PC-3 (cell line): ENCODE results near the gene ENG. TPM values are rescaled to one million over a fixed set of nuclear protein-coding genes. Genes with fewer than 3 reads are reported as not detected.

Experiments
- ATAC-seq: fragments of 200-7000 bp; cut with Tn5 transposase; 2 replicates; pipeline ENCODE4 v1.9.1; 2020; ENCODE audit warnings: mild to moderate bottlenecking, moderate library complexity
- BruUV-seq: library from RNA; stranded (reverse); fragments of 400-500 nt; replicated peaks from 2 replicates; lab custom pipeline; 2021; lab: Mats Ljungman, UMichigan
- CTCF ChIA-PET: fragments of 300-600 bp; sonication (Branson Sonifier 250); formaldehyde crosslinking; loops from one replicate; lab custom pipeline; 2022; ENCODE audit warnings: antibody characterized with exemption; lab: Charles Lee
- POLR2A ChIA-PET: fragments of 300-600 bp; sonication (Branson Sonifier 250); formaldehyde crosslinking; loops from one replicate; lab custom pipeline; 2022; ENCODE audit warnings: antibody characterized with exemption; ENCODE audit not compliant: unreplicated experiment; lab: Charles Lee
- DNase-seq: peaks from one replicate; pipeline ENCODE4 v3.0.0-alpha.2; 2015
- H2AFZ ChIP-seq: fragments of 300-600 bp; sonication (generic); 2 replicates; pipeline ENCODE4 v1.6.0; 2016; ENCODE audit warnings: antibody characterized with exemption, low read length
- H3F3A ChIP-seq: fragments of 300-600 bp; sonication (generic); one replicate; pipeline ENCODE4 v1.6.0; 2017; ENCODE audit warnings: antibody characterized with exemption, low read length, control low read depth, mild to moderate bottlenecking; ENCODE audit not compliant: unreplicated experiment
- H3K27ac ChIP-seq: fragments of 300-600 bp; sonication (generic); 2 replicates; pipeline ENCODE4 v1.5.1; 2016; ENCODE audit warnings: mild to moderate bottlenecking, low read length
- H3K27me3 ChIP-seq: fragments of 300-600 bp; sonication (generic); 2 replicates; pipeline ENCODE4 v1.6.1; 2016; ENCODE audit warnings: low read length, mixed read lengths
- H3K36me3 ChIP-seq: fragments of 300-600 bp; sonication (generic); 2 replicates; pipeline ENCODE4 v1.6.1; 2016; ENCODE audit warnings: low read depth, mixed run types, low read length, mixed read lengths
- H3K4me1 ChIP-seq: fragments of 300-600 bp; sonication (generic); 2 replicates; pipeline ENCODE4 v1.5.1; 2016; ENCODE audit warnings: low read length; ENCODE audit not compliant: insufficient read depth
- H3K4me2 ChIP-seq: fragments of 300-600 bp; sonication (generic); 2 replicates; pipeline ENCODE4 v1.6.0; 2016; ENCODE audit warnings: low read length
- H3K4me3 ChIP-seq: fragments of 300-600 bp; sonication (generic); 2 replicates; pipeline ENCODE4 v1.5.1; 2016; ENCODE audit warnings: mild to moderate bottlenecking, low read length, mixed read lengths
- H3K79me2 ChIP-seq: fragments of 300-600 bp; sonication (generic); 2 replicates; pipeline ENCODE4 v1.6.1; 2017; ENCODE audit warnings: low read length, mixed read lengths
- H3K9ac ChIP-seq: fragments of 300-600 bp; sonication (generic); 2 replicates; pipeline ENCODE4 v1.6.0; 2016; ENCODE audit warnings: mild to moderate bottlenecking, low read length
- H3K9me2 ChIP-seq: fragments of 300-600 bp; sonication (generic); replicated peaks from 2 replicates; pipeline ENCODE4 v1.6.1; 2016; ENCODE audit warnings: mixed run types, low read length, mixed read lengths
- H3K9me3 ChIP-seq: fragments of 300-600 bp; sonication (generic); 2 replicates; pipeline ENCODE4 v1.6.1; 2016; ENCODE audit warnings: low read length, mixed read lengths
- H4K20me1 ChIP-seq: fragments of 300-600 bp; sonication (generic); 2 replicates; pipeline ENCODE4 v1.6.1; 2016; ENCODE audit warnings: low read length, mixed read lengths
- CTCF ChIP-seq: fragments of 300-600 bp; sonication (generic); conservative IDR thresholded peaks from 2 replicates; pipeline ENCODE4 v1.5.1; 2017; ENCODE audit warnings: antibody characterized with exemption, low read depth, mild to moderate bottlenecking, low read length
- EZH2 ChIP-seq: fragments of 300-600 bp; sonication (generic); IDR thresholded peaks from one replicate; pipeline ENCODE4 v1.6.1; 2017; ENCODE audit warnings: antibody characterized with exemption, mild to moderate bottlenecking, low read length; ENCODE audit not compliant: unreplicated experiment
- EZH2phosphoT487 ChIP-seq: fragments of 300-600 bp; sonication (generic); IDR thresholded peaks from 2 replicates; pipeline ENCODE4 v1.6.1; 2018; ENCODE audit warnings: mild to moderate bottlenecking, antibody characterized with exemption, low read length, borderline replicate concordance
- intact Hi-C: fragments of 100-400 bp; cut with micrococcal nuclease; formaldehyde crosslinking; loops from 2 replicates; pipeline ENCODE4 v1.9.0; 2023
- microRNA-seq: library from miRNA; unstranded; fragments of <30 nt; microRNA quantifications from one replicate; pipeline ENCODE4 v1.1.0, GENCODE V29; 2020; ENCODE audit not compliant: unreplicated experiment
- total RNA-seq: library from RNA; depleted of rRNA; stranded (reverse); fragments of >200 nt; gene quantifications from 2 replicates; pipeline ENCODE4 v1.2.3, GENCODE V29; 2014; rRNA removed

ENG gene
- total RNA-seq, 1 experiment from 2014 or later: 1.1 TPM

GRCh38 chr9:127765418-127765817 is 89.0 kb downstream of the ENG start:
- Histone ChIP-seq H3K4me3 (no peak overlapping the region), H3K36me3 (no peaks in the 10 kb centered on the region), H3K27me3 (no peaks in the 10 kb centered on the region), H3K9ac (no peak overlapping the region), H3K9me2 (no peaks in the 10 kb centered on the region), H2AFZ (no peak overlapping the region), H4K20me1 (no peaks in the 10 kb centered on the region), H3K4me2 (no peak overlapping the region), H3K27ac (no peak overlapping the region), H3K79me2 (no peaks in the 10 kb centered on the region), H3K9me3 (no peaks in the 10 kb centered on the region), H3F3A (no peaks in the 10 kb centered on the region), H3K4me1 (no peaks in the 10 kb centered on the region)
- TF ChIP-seq EZH2 (no peak), EZH2phosphoT487 (no peak), CTCF (no peak)
- DNase-seq: no peak
- intact Hi-C loops: no loop called here
- no peak for ATAC-seq
- no TSS peak for BruUV-seq
- CTCF ChIA-PET: no interaction called here
- POLR2A ChIA-PET: no interaction called here

Small RNA genes within 50 kb of the gene (microRNA-seq; reads per million reads assigned to microRNA genes)
- not detected for gene MIR2861
- not detected for gene MIR3960
- gene MIR4672: not detected

Other genes starting within 250 kb of the ENG start
- gene STXBP1, start 242.4 kb downstream of the ENG start, total RNA-seq: 9.1 and 12.2 TPM in 2 replicates
- not detected in 2 replicates for gene CFAP157, start 147.7 kb downstream of the ENG start, total RNA-seq
- 38.1 and 45.3 TPM in 2 replicates for gene PTRH1, start 139.0 kb downstream of the ENG start, total RNA-seq
- 0.04 TPM in 1 of 2 replicates, not detected in the other for gene TTC16, start 138.6 kb downstream of the ENG start, total RNA-seq
- gene TOR2A, start 119.4 kb downstream of the ENG start, total RNA-seq: 12.2 and 14.1 TPM in 2 replicates
- gene SH2D3C, start 76.0 kb downstream of the ENG start, total RNA-seq: 0.26 and 1.0 TPM in 2 replicates
- 37.3 and 39.2 TPM in 2 replicates for gene CDK9, start 68.6 kb downstream of the ENG start, total RNA-seq
- 78.5 and 133 TPM in 2 replicates for gene FPGS, start 51.8 kb downstream of the ENG start, total RNA-seq
- 79.1 and 105 TPM in 2 replicates for gene AK1, start 23.0 kb upstream of the ENG start, total RNA-seq
- gene ST6GALNAC6, start 44.9 kb upstream of the ENG start, total RNA-seq: 8.5 and 14.5 TPM in 2 replicates
- gene ST6GALNAC4, start 62.4 kb upstream of the ENG start, total RNA-seq: 26.9 and 27.8 TPM in 2 replicates
- 5.1 and 5.4 TPM in 2 replicates for gene PIP5KL1, start 76.1 kb upstream of the ENG start, total RNA-seq
- 32.0 and 33.0 TPM in 2 replicates for gene DPM2, start 83.2 kb upstream of the ENG start, total RNA-seq
- gene EEIG1, start 126.3 kb upstream of the ENG start, total RNA-seq: 10.8 and 26.1 TPM in 2 replicates
- gene NAIF1, start 212.7 kb upstream of the ENG start, total RNA-seq: 8.4 and 11.1 TPM in 2 replicates
- gene SLC25A25, start 213.6 kb upstream of the ENG start, total RNA-seq: 25.2 and 37.0 TPM in 2 replicates